Endothelial cell (in vitro differentiated cells): ENCODE measurements around the gene LSS. TPM values are rescaled to one million over a fixed set of nuclear protein-coding genes. Genes with fewer than 3 reads are reported as not detected.

Source experiments
- DNase-seq: peaks from one replicate; pipeline ENCODE4 v3.0.0; 2021; ENCODE audit warnings: low spot score
- H3K27ac Mint-ChIP-seq: one replicate; pipeline ENCODE4 v1.8.0; 2021; ENCODE audit warnings: mixed read lengths, inconsistent platforms; ENCODE audit not compliant: unreplicated experiment
- H3K27me3 Mint-ChIP-seq: one replicate; pipeline ENCODE4 v1.8.0; 2021; ENCODE audit warnings: mild to moderate bottlenecking, moderate library complexity, mixed read lengths, inconsistent platforms; ENCODE audit not compliant: unreplicated experiment
- H3K36me3 Mint-ChIP-seq: one replicate; pipeline ENCODE4 v1.8.0; 2021; ENCODE audit warnings: mild to moderate bottlenecking, low read depth, mixed read lengths, inconsistent platforms; ENCODE audit not compliant: unreplicated experiment
- H3K4me1 Mint-ChIP-seq: one replicate; pipeline ENCODE4 v1.8.0; 2021; ENCODE audit warnings: mild to moderate bottlenecking, mixed read lengths, inconsistent platforms; ENCODE audit not compliant: unreplicated experiment
- H3K4me3 Mint-ChIP-seq: one replicate; pipeline ENCODE4 v1.8.0; 2021; ENCODE audit warnings: mild to moderate bottlenecking, mixed read lengths, inconsistent platforms; ENCODE audit not compliant: unreplicated experiment
- H3K9me3 Mint-ChIP-seq: one replicate; pipeline ENCODE4 v1.8.0; 2021; ENCODE audit warnings: mixed read lengths, inconsistent platforms; ENCODE audit not compliant: unreplicated experiment
- CTCF ChIP-seq: fragments of 200-600 bp; sonication (generic); IDR thresholded peaks from one replicate; pipeline ENCODE4 v1.5.0; 2021; ENCODE audit warnings: antibody characterized with exemption; ENCODE audit not compliant: unreplicated experiment
- total RNA-seq: library from RNA; stranded (reverse); fragmentation: NEBNext Ultra II Directional; extraction: Animal tissue kit (Norgen Biotek cat#: 25700); gene quantifications from one replicate; pipeline ENCODE4 v1.2.1, GENCODE V29; 2021; ENCODE audit not compliant: unreplicated experiment

LSS gene
- total RNA-seq, 1 donor from 2014 or later = 157 TPM

- no peak for TF ChIP-seq CTCF
- no peak overlapping the region for H3K27ac Mint-ChIP-seq
- no peaks in the 10 kb centered on the region for H3K9me3 Mint-ChIP-seq
- H3K36me3 Mint-ChIP-seq = peaks cover 11% of the 10 kb centered on the region
- DNase-seq = no peak
- peaks cover 10% of the 10 kb centered on the region for H3K27me3 Mint-ChIP-seq
- H3K4me1 Mint-ChIP-seq = no peaks in the 10 kb centered on the region
- H3K4me3 Mint-ChIP-seq = peak overlapping the region; percentile 5
Observed at GRCh38 chr21:46163380-46163779, 65.2 kb downstream of the LSS start.

GRCh38 chr21:46161633-46162592, 66.7 kb downstream of the LSS start:
- Mint-ChIP-seq H3K36me3 (peaks cover 8% of the 10 kb centered on the region), H3K4me1 (no peaks in the 10 kb centered on the region), H3K4me3 (no peak overlapping the region), H3K9me3 (no peaks in the 10 kb centered on the region), H3K27me3 (peaks cover 10% of the 10 kb centered on the region), H3K27ac (no peak overlapping the region)
- no peak for DNase-seq
- TF ChIP-seq CTCF = no peak

GRCh38 chr21:46160907-46161632, 67.5 kb downstream of the LSS start:
- H3K4me1 Mint-ChIP-seq = no peaks in the 10 kb centered on the region
- H3K27ac Mint-ChIP-seq = no peak overlapping the region
- H3K36me3 Mint-ChIP-seq = peaks cover 10% of the 10 kb centered on the region
- no peaks in the 10 kb centered on the region for H3K9me3 Mint-ChIP-seq
- no peak for TF ChIP-seq CTCF
- H3K4me3 Mint-ChIP-seq = no peak overlapping the region
- DNase-seq = no peak
- H3K27me3 Mint-ChIP-seq = peaks cover 10% of the 10 kb centered on the region

- DNase-seq = no peak
- TF ChIP-seq CTCF = no peak
- H3K27me3 Mint-ChIP-seq = peaks cover 10% of the 10 kb centered on the region
- no peaks in the 10 kb centered on the region for H3K9me3 Mint-ChIP-seq
- no peaks in the 10 kb centered on the region for H3K4me1 Mint-ChIP-seq
- peaks cover 12% of the 10 kb centered on the region for H3K36me3 Mint-ChIP-seq
- H3K4me3 Mint-ChIP-seq = no peak overlapping the region
- no peak overlapping the region for H3K27ac Mint-ChIP-seq
Observed at GRCh38 chr21:46160657-46160906, 68.0 kb downstream of the LSS start.
